ENCODE results near the gene TMEM256. TPM values are rescaled to one million over a fixed set of nuclear protein-coding genes. Genes with fewer than 3 reads are reported as not detected.
A peak's percentile ranks its signal among the peaks of the same experiment; 100 is the strongest.

The TMEM256 gene
- total and polyA plus RNA-seq, 2 experiments from 2014 or later = 85.4 to 117 TPM

DNA sequence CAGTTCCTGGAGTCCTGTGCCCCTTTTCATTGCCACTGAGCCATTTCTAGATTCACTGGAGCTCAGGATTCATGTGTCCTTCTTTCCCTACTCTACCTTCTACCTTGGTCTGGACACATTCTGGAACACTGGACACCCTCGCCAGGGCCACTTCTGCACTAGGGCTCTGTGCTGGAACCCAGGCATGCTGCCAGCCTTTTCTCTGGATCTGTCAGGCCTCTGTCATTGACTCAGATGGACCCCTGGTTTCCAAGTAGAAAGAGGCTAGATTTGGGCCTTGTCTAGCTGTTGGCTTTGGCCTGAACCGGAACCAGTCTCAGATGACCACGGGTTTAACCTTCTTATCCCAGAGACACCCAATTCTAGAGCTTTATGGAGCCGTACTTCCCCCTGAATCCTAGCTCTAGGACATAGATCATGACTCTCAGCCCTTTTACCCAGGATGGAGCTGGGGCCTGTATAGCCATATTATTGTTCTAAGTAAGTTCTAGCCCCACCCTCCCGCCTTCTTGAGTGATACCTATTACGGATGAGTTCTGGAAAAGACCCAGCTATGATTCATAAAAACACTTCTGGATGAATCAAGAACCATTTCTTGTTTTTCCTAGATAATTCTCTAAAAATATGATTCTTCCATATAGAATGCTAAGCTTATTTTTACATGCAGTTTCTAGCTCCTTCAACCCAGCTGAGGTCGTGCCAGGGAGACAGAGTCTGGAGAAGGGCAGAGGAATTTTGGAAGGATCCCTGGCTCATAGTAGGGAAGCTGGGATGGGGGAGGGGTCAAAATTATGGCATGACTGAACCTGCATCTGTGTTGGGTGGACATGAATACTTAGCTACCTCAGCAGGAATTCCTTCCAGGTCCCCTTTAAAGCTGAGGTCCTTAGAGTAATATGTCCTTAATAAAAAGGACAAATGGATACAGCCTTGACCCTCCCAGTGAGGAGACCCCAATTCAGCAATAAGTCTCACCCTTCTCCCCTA lies 39.9 kb upstream of the TMEM256 start:
- peak in 1 of 2 donors; percentile 41 for DNase-seq (ENCODE audit: low read depth in 1 of 2, low spot score in 1 of 2)
- peak overlapping the region; percentile 47 for H3K27ac ChIP-seq
- H3K36me3 ChIP-seq = no peaks in the 10 kb centered on the region
- no peaks in the 10 kb centered on the region for H3K9me3 ChIP-seq (ENCODE audit: low read depth)
- no peaks in the 10 kb centered on the region for H3K27me3 ChIP-seq
- H3K4me3 ChIP-seq = no peak overlapping the region
- H3K4me1 ChIP-seq (ENCODE audit: low read depth) = peaks cover 16% of the 10 kb centered on the region
- TF ChIP-seq, protein P1, sequence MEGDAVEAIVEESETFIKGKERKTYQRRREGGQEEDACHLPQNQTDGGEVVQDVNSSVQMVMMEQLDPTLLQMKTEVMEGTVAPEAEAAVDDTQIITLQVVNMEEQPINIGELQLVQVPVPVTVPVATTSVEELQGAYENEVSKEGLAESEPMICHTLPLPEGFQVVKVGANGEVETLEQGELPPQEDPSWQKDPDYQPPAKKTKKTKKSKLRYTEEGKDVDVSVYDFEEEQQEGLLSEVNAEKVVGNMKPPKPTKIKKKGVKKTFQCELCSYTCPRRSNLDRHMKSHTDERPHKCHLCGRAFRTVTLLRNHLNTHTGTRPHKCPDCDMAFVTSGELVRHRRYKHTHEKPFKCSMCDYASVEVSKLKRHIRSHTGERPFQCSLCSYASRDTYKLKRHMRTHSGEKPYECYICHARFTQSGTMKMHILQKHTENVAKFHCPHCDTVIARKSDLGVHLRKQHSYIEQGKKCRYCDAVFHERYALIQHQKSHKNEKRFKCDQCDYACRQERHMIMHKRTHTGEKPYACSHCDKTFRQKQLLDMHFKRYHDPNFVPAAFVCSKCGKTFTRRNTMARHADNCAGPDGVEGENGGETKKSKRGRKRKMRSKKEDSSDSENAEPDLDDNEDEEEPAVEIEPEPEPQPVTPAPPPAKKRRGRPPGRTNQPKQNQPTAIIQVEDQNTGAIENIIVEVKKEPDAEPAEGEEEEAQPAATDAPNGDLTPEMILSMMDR (IDR thresholded peaks at IDR 0.05; ENCODE audit: low read depth, low read length) = no peak

DNA sequence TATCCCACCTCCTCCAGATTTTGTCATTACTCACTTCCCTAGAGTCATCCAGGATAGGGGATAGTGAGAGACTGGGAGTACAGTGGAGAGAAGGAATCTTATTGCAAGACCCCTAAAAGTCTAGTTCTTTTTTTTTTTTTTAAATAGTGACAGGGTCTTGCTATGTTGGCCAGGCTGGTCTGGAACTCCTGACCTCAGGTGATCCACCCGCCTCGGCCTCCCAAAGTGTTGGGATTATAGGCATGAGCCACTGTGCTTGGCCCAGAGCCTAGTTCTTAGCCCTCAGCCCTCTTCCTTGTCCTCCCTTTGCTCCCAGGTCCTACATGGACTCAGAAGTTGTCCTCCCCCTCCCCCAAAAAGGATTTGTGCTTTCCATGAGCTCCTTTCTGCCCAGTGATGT lies 38.2 kb upstream of the TMEM256 start:
- H3K4me1 ChIP-seq (ENCODE audit: low read depth) = peaks cover 26% of the 10 kb centered on the region

DNA sequence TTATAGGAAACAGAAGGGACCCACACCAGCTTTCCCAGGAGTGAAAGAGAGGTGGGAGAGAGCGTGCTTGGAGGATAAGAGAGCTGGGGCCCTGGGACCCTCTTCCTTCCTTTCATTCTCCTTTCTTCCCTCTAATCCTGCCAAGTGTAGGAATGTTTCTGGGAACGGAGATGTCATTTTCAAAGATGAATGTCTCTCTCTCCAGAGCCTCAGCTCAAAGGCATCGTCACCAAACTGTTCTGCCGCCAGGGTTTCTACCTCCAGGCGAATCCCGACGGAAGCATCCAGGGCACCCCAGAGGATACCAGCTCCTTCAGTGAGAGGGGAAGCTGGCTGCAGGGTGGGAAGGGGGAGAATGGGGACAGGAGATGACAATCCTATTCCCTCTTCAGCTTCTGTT lies 37.4 kb upstream of the TMEM256 start:
- Histone ChIP-seq H3K4me3 (peak overlapping the region; percentile 64), H3K4me1 (ENCODE audit: low read depth) (peaks cover 26% of the 10 kb centered on the region), H3K9me3 (ENCODE audit: low read depth) (no peaks in the 10 kb centered on the region), H3K36me3 (no peaks in the 10 kb centered on the region), H3K27ac (peak overlapping the region; percentile 95), H3K27me3 (no peaks in the 10 kb centered on the region)
- TF ChIP-seq, protein P1 (IDR thresholded peaks at IDR 0.05; ENCODE audit: low read depth, low read length) = no peak
- DNase-seq (ENCODE audit: low read depth in 1 of 2, low spot score in 1 of 2) = no peak

More for the DNA sequence above, 38.2 kb upstream of the TMEM256 start:
- no peaks in the 10 kb centered on the region for H3K36me3 ChIP-seq
- no peak overlapping the region for H3K4me3 ChIP-seq
- no peak overlapping the region for H3K27ac ChIP-seq
- TF ChIP-seq, protein P1 (IDR thresholded peaks at IDR 0.05; ENCODE audit: low read depth, low read length) = no peak
- no peaks in the 10 kb centered on the region for H3K9me3 ChIP-seq (ENCODE audit: low read depth)
- DNase-seq (ENCODE audit: low read depth in 1 of 2, low spot score in 1 of 2) = no peak
- H3K27me3 ChIP-seq = no peaks in the 10 kb centered on the region

DNA sequence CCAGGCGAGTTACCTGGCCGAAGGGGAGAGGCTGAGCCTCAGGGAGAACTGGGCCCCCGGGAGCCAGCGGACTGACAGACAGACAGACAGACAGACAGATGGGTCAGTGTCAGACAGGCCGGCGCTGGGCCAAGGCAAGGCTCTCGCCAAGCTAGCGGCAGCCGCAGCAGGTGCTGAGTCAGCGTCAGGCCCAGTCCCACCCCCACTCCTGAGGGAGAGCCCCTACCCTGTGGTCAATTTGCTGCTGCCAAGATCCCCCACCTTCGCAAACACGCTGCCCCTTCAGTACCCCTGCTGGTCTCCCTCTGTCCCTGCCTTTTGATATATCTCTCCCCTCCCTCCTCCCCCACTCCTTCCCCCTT lies 36.9 kb upstream of the TMEM256 start:
- Histone ChIP-seq H3K4me1 (ENCODE audit: low read depth) (peaks cover 26% of the 10 kb centered on the region), H3K9me3 (ENCODE audit: low read depth) (no peaks in the 10 kb centered on the region), H3K27ac (peak overlapping the region; percentile 95), H3K4me3 (peak overlapping the region; percentile 64), H3K36me3 (no peaks in the 10 kb centered on the region), H3K27me3 (no peaks in the 10 kb centered on the region)
- DNase-seq (ENCODE audit: low read depth in 1 of 2, low spot score in 1 of 2) = peak in 1 of 2 donors; percentile 26
- TF ChIP-seq, protein P1 (IDR thresholded peaks at IDR 0.05; ENCODE audit: low read depth, low read length) = peak; percentile 3

DNA sequence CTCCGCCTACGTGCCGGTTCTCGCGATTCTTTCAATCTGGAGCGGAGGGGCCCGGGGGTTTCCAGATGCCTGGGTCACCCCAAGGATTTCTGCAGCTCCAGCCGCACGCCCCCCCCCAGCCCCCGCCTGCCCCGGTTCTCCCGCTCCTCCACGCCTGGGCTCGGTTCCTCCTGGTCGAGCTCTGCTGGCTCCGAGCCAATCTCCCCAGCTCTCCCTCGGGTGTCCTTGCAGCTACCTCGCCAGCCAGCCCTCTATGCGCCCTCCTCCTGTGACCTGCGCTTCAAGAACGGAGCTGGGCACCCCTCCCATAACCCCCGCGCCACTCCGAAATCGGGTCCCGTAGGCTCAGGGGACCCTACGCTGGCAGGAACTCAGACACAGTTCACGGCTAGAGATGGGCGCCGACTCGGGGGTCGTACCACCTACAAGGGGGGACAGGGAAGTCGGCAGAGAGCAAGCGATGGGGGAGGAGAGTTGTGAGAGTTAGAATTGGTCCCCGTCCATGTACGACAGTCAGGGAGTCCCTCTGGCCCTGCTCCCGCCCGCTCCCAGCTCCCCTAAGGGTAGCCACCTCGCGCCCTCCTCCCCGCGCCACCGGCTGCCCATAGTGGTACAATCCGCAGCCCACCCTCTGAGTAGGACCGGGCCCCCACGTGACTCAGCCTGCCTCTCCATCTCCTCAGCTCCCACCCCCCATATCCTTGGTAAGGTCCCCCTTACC lies 36.4 kb upstream of the TMEM256 start:
- H3K36me3 ChIP-seq = no peaks in the 10 kb centered on the region
- peak overlapping the region; percentile 64 for H3K4me3 ChIP-seq
- no peaks in the 10 kb centered on the region for H3K27me3 ChIP-seq
- H3K9me3 ChIP-seq (ENCODE audit: low read depth) = no peaks in the 10 kb centered on the region
- TF ChIP-seq, protein P1 (IDR thresholded peaks at IDR 0.05; ENCODE audit: low read depth, low read length) = no peak
- H3K27ac ChIP-seq = peak overlapping the region; percentile 95
- peaks cover 26% of the 10 kb centered on the region for H3K4me1 ChIP-seq (ENCODE audit: low read depth)
- peak in 1 of 2 donors; percentile 76 for DNase-seq (ENCODE audit: low read depth in 1 of 2, low spot score in 1 of 2)

Measured in cardiac muscle cell (in vitro differentiated cells and primary cell).